ENCODE results near the gene VWA2. TPM values are rescaled to one million over a fixed set of nuclear protein-coding genes. Genes with fewer than 3 reads are reported as not detected.

VWA2 gene
- total RNA-seq, 1 experiment from 2014 or later: 1.6 TPM

- no peak overlapping the region for H2AK5ac ChIP-seq (ENCODE audit: insufficient read length, low read length)
- no peaks in the 10 kb centered on the region for H3K9me3 Mint-ChIP-seq
- DNase-seq: no peak
- H2BK5ac ChIP-seq (ENCODE audit: insufficient read length, low read length): no peak overlapping the region
- H2BK15ac ChIP-seq (ENCODE audit: low read depth, low read length): no peak overlapping the region
- H3K23me2 ChIP-seq (ENCODE audit: insufficient read length, low read depth, low read length, poor library complexity, severe bottlenecking): no peaks in the 10 kb centered on the region
- H3K4me2 ChIP-seq (ENCODE audit: insufficient read depth, insufficient read length, low read length): no peak overlapping the region
- H3K56ac ChIP-seq (ENCODE audit: insufficient read length, low read depth, low read length): no peak overlapping the region
- H3K79me2 ChIP-seq (ENCODE audit: insufficient read depth, low read length): no peaks in the 10 kb centered on the region
- no peak overlapping the region for H3K9ac ChIP-seq (ENCODE audit: extremely low read depth, insufficient read length, low read length)
- H3K14ac ChIP-seq (ENCODE audit: insufficient read depth, low read length): no peak overlapping the region
- H3K23ac ChIP-seq (ENCODE audit: insufficient read length, low read depth, low read length): no peak overlapping the region
- no peak overlapping the region for H2BK20ac ChIP-seq (ENCODE audit: low read depth, low read length, poor library complexity, severe bottlenecking)
- H3K4me1 Mint-ChIP-seq: peaks cover 8 to 13% of the 10 kb centered on the region in 2 experiments
- no peak overlapping the region for H3K4ac ChIP-seq (ENCODE audit: low read depth, low read length)
- TF ChIP-seq CTCF (conservative IDR thresholded peaks at IDR 0.05): no peak
- no peak overlapping the region for H3K27ac ChIP-seq (ENCODE audit: insufficient read length, low read depth, low read length)
- H3K9me3 ChIP-seq (ENCODE audit: control insufficient read depth, low read depth, low read length): no peaks in the 10 kb centered on the region
- peaks cover 32% of the 10 kb centered on the region for H3K27me3 Mint-ChIP-seq (ENCODE audit: low read depth)
- H4K20me1 ChIP-seq (ENCODE audit: control insufficient read depth, insufficient read depth, insufficient read length): no peaks in the 10 kb centered on the region
- H3K4me1 ChIP-seq (ENCODE audit: insufficient read depth, low read length): no peaks in the 10 kb centered on the region
- H4K5ac ChIP-seq (ENCODE audit: insufficient read length, low read depth, low read length): no peak overlapping the region
- H2BK120ac ChIP-seq (ENCODE audit: low read depth, low read length, poor library complexity, severe bottlenecking): no peak overlapping the region
- no CpG with 5 or more reads among the region's 9 CpGs for WGBS (ENCODE audit: extremely low coverage, insufficient read length, low lambda C conversion rate)
- no peaks in the 10 kb centered on the region for H3K79me1 ChIP-seq (ENCODE audit: insufficient read depth, low read depth, low read length, poor library complexity, severe bottlenecking)
- no peak overlapping the region for H2AFZ ChIP-seq (ENCODE audit: low read length)
- no peak overlapping the region for H3K18ac ChIP-seq (ENCODE audit: insufficient read length, low read depth, low read length)
- no peak overlapping the region for H3K4me3 Mint-ChIP-seq
- H3K36me3 Mint-ChIP-seq (ENCODE audit: insufficient read depth in 1 of 3, low read depth in 3 of 3): no peaks in the 10 kb centered on the region
- H4K91ac ChIP-seq (ENCODE audit: insufficient read length, low read depth, low read length): no peak overlapping the region
- H3T11ph ChIP-seq (ENCODE audit: low read length): no peak overlapping the region
- no peak overlapping the region for H4K8ac ChIP-seq (replicated peaks; ENCODE audit: insufficient read length, low read depth, low read length)
- no peaks in the 10 kb centered on the region; the same call in 1 of the 2 replicates for H3K27me3 ChIP-seq (ENCODE audit: insufficient read depth, low read length)
- no peak overlapping the region for H2BK12ac ChIP-seq (ENCODE audit: insufficient read length, low read depth, low read length)
- H3K27ac Mint-ChIP-seq: no peak overlapping the region
Observed at GRCh38 chr10:114245121-114245791, 6.2 kb downstream of the VWA2 start.
